D721Med (cell line): ENCODE data around the gene ANAPC2.
A peak's percentile ranks its signal among the peaks of the same experiment; 100 is the strongest.

Source experiments
- DNase-seq: peaks from one replicate; pipeline ENCODE4 v3.0.0; 2011; ENCODE audit warnings: low spot score; ENCODE audit not compliant: insufficient read length
- FAIRE-seq: peaks from 2 replicates; lab custom pipeline; 2011; peaks lifted over from hg19 to GRCh38; lab: Jason Lieb, UNC
- TF ChIP-seq, protein P1 (sequence below): IDR thresholded peaks from 2 replicates; pipeline ENCODE4 v1.5.1; 2012; ENCODE audit warnings: mild to moderate bottlenecking, control low read depth; ENCODE audit not compliant: insufficient read depth; ENCODE audit errors: missing control alignments

Gene ANAPC2

DNA sequence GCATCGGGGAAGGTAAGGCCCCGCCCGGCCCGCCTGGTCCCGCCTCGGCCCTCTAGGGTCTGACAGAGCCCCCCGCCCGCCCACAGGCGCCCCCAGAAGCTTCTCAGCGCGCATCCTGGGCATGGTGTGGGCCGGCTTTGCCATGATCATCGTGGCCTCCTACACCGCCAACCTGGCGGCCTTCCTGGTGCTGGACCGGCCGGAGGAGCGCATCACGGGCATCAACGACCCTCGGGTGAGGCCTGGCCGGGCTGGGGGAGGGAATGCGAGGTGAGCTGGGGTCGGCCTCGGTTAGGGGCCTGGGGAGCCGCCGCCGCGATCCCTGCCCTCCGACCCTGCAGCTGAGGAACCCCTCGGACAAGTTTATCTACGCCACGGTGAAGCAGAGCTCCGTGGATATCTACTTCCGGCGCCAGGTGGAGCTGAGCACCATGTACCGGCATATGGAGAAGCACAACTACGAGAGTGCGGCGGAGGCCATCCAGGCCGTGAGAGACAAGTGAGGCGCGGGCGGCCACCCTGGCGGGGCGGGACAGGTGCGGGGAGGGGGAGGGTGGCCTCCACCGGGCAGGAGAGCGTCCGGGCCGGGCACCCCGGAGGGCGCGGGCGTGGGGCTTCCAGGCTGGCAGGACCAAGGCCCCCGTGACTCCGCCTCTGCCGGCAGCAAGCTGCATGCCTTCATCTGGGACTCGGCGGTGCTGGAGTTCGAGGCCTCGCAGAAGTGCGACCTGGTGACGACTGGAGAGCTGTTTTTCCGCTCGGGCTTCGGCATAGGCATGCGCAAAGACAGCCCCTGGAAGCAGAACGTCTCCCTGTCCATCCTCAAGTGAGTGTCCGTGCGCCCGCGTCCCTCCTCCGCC lies 25.6 kb downstream of the ANAPC2 start:
- DNase-seq = no peak
- TF ChIP-seq, protein P1, sequence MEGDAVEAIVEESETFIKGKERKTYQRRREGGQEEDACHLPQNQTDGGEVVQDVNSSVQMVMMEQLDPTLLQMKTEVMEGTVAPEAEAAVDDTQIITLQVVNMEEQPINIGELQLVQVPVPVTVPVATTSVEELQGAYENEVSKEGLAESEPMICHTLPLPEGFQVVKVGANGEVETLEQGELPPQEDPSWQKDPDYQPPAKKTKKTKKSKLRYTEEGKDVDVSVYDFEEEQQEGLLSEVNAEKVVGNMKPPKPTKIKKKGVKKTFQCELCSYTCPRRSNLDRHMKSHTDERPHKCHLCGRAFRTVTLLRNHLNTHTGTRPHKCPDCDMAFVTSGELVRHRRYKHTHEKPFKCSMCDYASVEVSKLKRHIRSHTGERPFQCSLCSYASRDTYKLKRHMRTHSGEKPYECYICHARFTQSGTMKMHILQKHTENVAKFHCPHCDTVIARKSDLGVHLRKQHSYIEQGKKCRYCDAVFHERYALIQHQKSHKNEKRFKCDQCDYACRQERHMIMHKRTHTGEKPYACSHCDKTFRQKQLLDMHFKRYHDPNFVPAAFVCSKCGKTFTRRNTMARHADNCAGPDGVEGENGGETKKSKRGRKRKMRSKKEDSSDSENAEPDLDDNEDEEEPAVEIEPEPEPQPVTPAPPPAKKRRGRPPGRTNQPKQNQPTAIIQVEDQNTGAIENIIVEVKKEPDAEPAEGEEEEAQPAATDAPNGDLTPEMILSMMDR = peak; percentile 12
- no peak for FAIRE-seq

DNA sequence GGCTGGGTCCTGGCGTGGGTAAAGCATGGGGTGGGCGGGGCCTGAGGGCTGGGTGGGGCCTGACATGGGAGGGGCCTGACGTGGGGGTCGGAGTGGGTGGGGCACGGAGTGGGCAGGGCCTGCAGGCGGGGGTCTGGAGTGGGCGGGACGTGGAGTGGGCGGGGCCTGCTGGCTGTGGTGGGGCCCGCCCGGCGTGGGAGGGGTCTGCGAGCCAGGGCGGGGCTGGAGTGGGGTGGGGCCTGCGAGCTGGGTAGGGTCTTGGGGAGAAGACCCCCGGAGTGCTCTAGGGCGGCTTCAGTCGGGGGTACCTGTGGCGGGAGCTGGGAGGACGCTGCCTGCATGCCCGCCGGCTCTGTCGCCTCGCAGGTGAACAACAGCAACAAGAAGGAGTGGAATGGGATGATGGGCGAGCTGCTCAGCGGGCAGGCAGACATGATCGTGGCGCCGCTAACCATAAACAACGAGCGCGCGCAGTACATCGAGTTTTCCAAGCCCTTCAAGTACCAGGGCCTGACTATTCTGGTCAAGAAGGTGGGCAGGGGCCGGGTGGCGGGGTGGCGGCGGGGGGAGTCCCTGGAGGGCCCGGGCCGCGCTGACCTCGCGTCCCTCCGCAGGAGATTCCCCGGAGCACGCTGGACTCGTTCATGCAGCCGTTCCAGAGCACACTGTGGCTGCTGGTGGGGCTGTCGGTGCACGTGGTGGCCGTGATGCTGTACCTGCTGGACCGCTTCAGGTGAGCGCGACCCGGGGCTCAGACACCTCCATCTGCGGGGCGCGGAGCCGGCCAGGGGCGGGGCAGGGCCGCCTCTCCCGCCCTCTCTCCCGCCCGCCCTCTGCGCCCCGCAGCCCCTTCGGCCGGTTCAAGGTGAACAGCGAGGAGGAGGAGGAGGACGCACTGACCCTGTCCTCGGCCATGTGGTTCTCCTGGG lies 26.5 kb downstream of the ANAPC2 start:
- DNase-seq (no peak), FAIRE-seq (no peak)
- TF ChIP-seq, protein P1 = no peak

DNA sequence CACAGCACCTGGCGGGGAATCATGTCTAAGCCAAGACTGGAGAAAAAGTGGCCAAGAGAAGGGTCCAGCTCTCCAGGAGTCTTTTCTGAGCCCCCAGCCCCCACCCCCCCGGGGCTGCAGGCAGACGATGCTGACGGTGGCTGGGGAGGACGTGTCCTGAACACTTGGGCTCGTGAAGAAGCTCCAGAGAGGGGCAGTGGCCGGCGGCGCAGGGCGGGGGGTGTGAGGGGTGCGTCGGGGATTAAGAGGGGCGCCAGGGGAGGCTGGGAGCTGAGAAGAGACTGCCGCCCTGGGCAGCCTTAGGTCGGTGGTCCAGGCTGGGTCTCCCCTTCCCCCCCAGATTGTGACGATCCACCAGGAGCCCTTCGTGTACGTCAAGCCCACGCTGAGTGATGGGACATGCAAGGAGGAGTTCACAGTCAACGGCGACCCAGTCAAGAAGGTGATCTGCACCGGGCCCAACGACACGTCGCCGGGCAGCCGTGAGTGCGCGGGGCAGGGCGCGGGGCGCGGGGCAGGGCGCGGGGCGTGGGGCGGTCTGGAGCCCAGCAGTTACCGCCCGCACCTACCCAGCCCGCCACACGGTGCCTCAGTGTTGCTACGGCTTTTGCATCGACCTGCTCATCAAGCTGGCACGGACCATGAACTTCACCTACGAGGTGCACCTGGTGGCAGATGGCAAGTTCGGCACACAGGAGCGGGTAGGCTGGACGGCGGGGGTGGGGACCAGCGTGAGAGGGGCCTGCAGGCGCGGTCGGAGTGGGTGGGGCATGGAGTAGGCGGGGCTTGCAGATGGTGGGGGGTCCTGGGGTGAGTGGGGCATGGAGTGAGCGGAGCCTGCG lies 27.4 kb downstream of the ANAPC2 start:
- FAIRE-seq (no peak), DNase-seq (no peak)
- TF ChIP-seq, protein P1 = no peak

DNA sequence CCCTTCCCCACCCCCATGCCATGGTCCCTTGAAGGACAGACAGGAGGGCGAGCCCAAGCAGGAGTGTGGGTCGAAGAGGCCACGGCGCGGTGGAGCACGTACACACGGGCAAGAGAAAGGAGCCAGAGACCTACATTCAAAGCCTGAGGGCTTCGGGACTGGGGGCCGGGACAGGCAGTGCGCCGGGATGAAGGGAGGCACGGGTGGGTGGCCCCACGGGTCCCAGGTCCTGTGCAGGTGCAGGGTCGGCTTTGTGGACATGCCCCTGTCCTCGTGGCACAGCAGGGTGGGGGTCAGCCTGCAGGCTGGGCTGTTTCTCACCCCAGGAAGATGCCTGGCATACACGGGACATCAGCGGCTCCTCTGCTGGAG lies 28.3 kb downstream of the ANAPC2 start:
- DNase-seq (no peak), FAIRE-seq (no peak)
- TF ChIP-seq, protein P1 = no peak

DNA sequence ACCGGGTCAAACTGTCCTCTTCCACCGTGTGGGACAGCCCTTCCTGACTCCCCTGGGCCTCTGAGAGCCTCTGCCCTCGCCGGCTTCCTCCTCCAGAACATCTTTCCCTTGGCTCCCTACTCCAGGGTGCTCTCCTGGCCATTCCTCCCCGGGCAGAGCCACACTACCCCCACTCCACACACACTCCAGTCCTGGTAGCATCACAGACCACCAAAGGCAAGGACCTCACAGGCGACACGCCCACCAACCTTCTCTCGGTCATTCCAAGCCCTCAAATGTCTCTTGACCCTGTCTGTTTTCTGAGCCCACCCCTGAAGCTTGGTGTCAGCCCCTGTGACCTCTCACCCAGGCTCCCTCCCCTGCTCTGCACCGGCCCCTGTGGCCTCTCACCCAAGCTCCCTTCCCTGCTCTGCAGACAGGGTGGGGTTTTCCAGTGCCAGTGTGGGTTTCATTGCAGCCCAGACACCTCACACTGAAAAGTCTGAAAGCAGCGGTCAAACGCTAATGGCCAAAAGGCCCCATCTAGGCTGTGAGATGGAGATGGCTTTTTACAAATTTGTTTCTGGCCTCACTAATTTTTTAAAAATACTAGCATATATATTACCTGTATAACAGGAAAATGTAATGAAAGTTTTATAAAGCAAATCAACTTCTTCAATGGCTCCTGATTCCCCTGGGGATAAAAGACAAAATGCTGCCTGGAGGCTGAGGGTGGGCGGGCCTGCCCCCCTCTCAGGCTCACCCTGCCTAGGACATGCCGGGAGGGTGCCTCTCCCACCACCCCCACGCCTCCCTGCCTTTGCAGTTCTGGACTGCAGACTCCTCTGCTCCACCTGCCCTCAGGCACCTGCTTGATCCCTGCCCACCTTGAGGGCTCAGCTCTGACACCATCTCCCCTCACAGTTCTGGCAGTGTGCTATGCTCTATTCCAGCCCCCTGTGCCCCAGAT lies 29.0 kb downstream of the ANAPC2 start:
- no peak for FAIRE-seq
- no peak for DNase-seq
- TF ChIP-seq, protein P1 = no peak

DNA sequence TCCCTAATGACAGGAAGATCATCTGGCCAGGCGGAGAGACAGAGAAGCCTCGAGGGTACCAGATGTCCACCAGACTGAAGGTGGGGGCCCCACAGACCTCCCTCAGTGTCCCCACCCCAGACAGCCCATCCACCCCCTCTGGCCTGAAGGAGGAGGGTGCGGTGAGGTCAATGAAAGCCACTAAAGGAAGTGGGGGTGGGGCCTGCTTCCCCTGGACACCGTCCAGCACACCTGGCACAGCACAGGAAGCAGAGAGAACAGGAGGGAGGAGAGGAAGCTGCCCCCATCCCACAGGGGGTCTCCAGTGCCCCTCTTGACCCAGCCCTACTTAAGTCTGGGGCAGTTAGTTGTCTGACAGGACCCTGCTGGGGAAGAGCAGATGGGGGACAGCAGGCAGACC lies 29.7 kb downstream of the ANAPC2 start:
- DNase-seq (no peak), FAIRE-seq (no peak)
- TF ChIP-seq, protein P1 = no peak
